GM12872 (cell line): Measurements from ENCODE around the gene KRTAP1-4.
"Not testable (repeated sequence)": the region's sequence is repeated elsewhere in the genome, so short reads cannot be mapped to it uniquely, and the experiment has no call there.

Experiments used
- TF ChIP-seq, protein P1 (sequence below): IDR thresholded peaks from 3 replicates; pipeline ENCODE4 v1.5.1; 2011; ENCODE audit warnings: low read depth, mild to moderate bottlenecking, low read length, moderate library complexity; ENCODE audit not compliant: insufficient read depth

KRTAP1-4 gene

DNA sequence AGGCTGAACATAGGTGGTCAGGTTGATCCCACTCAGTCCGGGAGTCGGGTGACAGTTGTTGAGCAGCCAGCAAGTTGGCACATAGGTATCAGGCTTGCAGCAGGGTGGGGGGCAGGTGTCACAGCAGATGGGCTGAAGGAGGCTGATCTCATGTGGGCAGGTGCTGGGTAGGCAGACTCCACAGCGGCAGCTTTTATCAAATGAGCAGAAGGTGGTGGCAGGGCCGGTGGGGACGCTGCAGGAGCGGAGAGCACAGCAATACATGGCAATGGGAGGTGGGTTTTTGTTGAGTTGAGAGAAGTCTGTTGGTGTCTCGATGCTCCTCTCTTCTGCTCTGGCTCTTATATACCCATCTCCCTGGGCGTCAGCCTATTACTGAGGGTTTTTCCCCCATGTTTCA, 21.2 kb downstream of the KRTAP1-4 start, which contains the start of gene KRTAP3-1:
KRTAP3-1 (minus strand) TSS at position 318 of the 400 bp plus-strand sequence; CDS start at position 264, 54 bp downstream.
- TF ChIP-seq, protein P1, sequence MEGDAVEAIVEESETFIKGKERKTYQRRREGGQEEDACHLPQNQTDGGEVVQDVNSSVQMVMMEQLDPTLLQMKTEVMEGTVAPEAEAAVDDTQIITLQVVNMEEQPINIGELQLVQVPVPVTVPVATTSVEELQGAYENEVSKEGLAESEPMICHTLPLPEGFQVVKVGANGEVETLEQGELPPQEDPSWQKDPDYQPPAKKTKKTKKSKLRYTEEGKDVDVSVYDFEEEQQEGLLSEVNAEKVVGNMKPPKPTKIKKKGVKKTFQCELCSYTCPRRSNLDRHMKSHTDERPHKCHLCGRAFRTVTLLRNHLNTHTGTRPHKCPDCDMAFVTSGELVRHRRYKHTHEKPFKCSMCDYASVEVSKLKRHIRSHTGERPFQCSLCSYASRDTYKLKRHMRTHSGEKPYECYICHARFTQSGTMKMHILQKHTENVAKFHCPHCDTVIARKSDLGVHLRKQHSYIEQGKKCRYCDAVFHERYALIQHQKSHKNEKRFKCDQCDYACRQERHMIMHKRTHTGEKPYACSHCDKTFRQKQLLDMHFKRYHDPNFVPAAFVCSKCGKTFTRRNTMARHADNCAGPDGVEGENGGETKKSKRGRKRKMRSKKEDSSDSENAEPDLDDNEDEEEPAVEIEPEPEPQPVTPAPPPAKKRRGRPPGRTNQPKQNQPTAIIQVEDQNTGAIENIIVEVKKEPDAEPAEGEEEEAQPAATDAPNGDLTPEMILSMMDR: no peak

DNA sequence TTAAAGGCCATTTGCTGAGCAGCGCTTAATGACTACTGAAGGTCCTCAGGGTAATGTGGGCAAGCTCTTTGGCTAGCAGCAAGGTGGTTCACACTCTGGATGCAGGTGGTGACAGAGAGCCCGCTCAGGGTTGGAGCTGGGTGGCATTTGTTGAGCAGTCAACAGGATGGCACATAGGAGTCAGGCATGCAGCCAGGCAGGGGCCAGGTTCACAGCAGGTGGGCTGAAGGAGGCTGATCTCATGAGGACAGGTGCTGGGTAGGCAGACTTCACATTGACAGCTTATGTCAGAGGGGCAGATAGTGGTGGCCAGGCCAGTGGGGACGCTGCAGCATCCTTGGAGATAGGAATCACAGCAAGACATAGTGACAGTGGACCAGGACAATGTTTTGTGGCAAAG, 25.6 kb downstream of the KRTAP1-4 start:
- TF ChIP-seq, protein P1: no peak

DNA sequence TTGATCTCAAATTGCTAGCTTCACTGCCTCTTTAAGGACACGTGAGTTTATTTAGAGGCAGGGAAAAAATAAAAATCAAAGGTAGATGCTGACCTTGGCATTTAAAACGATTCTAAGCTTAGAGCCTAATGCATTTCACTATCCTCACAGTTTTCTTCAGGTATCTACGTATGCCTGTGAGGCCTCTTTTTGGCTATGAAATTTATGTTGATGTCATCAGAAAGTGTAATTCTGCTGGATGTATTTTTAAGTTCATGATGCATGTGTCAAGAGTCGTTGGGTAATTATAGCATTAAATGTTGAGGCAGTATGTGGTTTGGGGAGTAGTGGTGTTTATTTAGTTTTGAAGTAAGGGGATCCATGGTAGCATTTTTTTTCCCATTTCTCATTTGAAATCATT, 26.1 kb downstream of the KRTAP1-4 start:
- TF ChIP-seq, protein P1: no peak

DNA sequence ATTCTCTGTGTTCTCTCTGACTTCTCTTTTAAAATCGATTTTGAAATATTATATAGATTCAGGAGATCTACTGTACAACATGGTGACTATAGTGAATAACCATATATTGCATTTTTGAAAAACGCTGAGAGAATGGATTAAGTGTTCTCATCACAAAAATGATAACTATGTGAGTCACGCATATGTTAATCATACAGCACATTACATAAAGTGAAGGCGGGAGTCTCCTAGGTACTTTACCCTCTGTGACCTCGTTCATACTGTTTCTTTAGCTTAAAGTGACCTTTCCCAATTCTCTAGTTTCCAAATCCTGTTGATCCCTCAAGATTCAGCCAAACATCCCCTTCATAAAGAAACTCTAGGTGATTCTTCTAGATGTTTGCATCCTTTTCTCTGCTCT, 27.2 kb downstream of the KRTAP1-4 start:
- TF ChIP-seq, protein P1: no peak

DNA sequence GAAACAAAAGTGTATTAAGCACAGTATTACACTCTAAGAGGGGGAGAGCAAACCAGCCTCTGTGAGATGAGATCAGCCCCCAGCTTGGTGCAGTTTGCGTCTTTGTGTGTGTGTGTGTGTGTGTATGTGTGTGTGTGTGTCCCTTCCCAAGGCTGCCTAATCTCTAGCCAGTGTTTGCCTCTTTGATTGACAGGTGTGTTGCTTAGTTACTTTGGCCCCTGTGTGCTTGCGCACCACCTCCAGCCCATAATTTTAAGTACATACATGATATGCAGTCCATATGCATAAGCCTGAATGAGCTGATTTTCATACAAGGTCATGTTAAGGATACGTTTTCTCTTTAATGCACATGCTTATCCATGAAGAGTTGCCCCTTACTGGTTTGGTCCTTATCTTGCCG, 28.2 kb downstream of the KRTAP1-4 start:
- TF ChIP-seq, protein P1: no peak

DNA sequence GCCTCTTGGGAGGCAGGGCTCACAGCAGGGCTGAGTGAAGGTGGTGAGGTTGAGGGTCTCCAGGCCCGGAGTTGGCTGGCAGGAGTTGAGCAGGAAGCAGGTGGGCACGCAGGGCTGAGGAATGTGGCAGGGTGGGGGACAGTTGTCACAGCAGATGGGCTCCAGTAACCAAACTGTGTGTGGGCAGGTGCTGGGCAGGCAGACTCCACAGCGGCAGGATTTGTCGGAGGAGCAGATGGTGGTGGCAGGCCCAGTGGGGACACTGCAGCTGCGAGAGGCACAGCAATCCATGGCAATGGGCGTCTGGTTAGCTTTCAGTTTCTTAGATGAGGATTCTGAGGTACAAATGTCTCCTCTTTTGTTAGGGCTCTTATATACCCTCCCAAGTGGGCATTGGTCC, 30.4 kb downstream of the KRTAP1-4 start, which contains the start of gene KRTAP3-2:
KRTAP3-2 (minus strand) TSS at position 344 of the 400 bp plus-strand sequence; CDS start at position 291, 53 bp downstream.
- TF ChIP-seq, protein P1: not testable (repeated sequence)

DNA sequence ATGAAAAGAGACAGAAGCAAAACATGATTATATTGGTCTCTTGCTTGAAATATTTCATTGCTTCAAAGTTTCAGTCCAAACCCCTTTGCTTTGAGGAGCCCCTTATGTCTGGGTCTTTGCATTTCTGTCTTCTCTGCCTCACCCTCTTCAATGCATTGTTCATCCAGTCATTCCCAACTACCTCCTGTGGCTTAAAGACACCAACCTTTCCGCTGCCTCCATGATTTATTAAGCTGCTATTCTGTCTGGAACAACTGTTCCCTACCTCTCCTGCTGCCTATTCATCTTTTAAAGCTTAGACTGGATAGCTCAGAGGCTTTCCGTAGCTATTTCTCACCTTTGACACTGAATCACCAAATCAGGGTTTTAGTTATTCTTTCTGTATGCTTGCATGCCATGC, 32.6 kb downstream of the KRTAP1-4 start:
- TF ChIP-seq, protein P1: no peak
